WTC11 (cell line): ENCODE data around the gene ISM2. TPM values are rescaled to one million over a fixed set of nuclear protein-coding genes. Genes with fewer than 3 reads are reported as not detected.

ENCODE experiments used
- ATAC-seq: fragments of 200-7000 bp; cut with Tn5 transposase; 2 replicates; pipeline ENCODE4 v1.10.0; 2021; ENCODE audit warnings: mild to moderate bottlenecking, moderate library complexity
- CTCF ChIA-PET: fragments of 300-600 bp; sonication (Branson Sonifier 250); formaldehyde crosslinking; loops from one replicate; lab custom pipeline; 2021; ENCODE audit warnings: antibody characterized with exemption; lab: Charles Lee
- POLR2A ChIA-PET: fragments of 350-600 bp; sonication (Branson Sonifier 250); formaldehyde crosslinking; loops from one replicate; lab custom pipeline; 2021; ENCODE audit warnings: antibody characterized with exemption; lab: Charles Lee
- DNase-seq: peaks from one replicate; pipeline ENCODE4 v3.0.0; 2021; ENCODE audit warnings: low spot score
- H3K27ac Mint-ChIP-seq: 2 replicates; pipeline ENCODE4 v1.8.0; 2021; ENCODE audit warnings: mixed read lengths
- H3K27me3 Mint-ChIP-seq: 2 replicates; pipeline ENCODE4 v1.8.0; 2021; ENCODE audit warnings: low read depth, mild to moderate bottlenecking, moderate library complexity, mixed read lengths
- H3K36me3 Mint-ChIP-seq: 2 replicates; pipeline ENCODE4 v1.8.0; 2021; ENCODE audit warnings: mixed read lengths
- H3K4me1 Mint-ChIP-seq: 2 replicates; pipeline ENCODE4 v1.8.0; 2022; ENCODE audit warnings: mixed read lengths
- H3K4me3 Mint-ChIP-seq: 2 replicates; pipeline ENCODE4 v1.8.0; 2021; ENCODE audit warnings: mild to moderate bottlenecking, moderate library complexity, mixed read lengths
- H3K9me3 Mint-ChIP-seq: 2 replicates; pipeline ENCODE4 v1.8.0; 2021; ENCODE audit warnings: mixed read lengths
- ARID4B ChIP-seq: sonication (generic); formaldehyde crosslinking; IDR thresholded peaks from 2 replicates; pipeline ENCODE4 v1.8.0; 2023; ENCODE audit warnings: missing genetic modification reagents, mild to moderate bottlenecking, borderline replicate concordance
- ATF1 ChIP-seq: sonication (generic); formaldehyde crosslinking; IDR thresholded peaks from 2 replicates; pipeline ENCODE4 v1.8.1; 2023; ENCODE audit warnings: mild to moderate bottlenecking, moderate library complexity, missing genetic modification reagents
- ATF2 ChIP-seq: sonication (generic); formaldehyde crosslinking; IDR thresholded peaks from 2 replicates; pipeline ENCODE4 v1.8.1; 2022; ENCODE audit warnings: low read depth, missing genetic modification reagents, borderline replicate concordance
- ATF3 ChIP-seq: sonication (generic); formaldehyde crosslinking; conservative IDR thresholded peaks from 2 replicates; pipeline ENCODE4 v1.8.1; 2022; ENCODE audit warnings: mild to moderate bottlenecking, missing genetic modification reagents
- ATF6 ChIP-seq: sonication (generic); formaldehyde crosslinking; IDR thresholded peaks from 2 replicates; pipeline ENCODE4 v1.8.1; 2023; ENCODE audit warnings: mild to moderate bottlenecking, missing genetic modification reagents
- ELF4 ChIP-seq: sonication (generic); formaldehyde crosslinking; IDR thresholded peaks from 2 replicates; pipeline ENCODE4 v1.8.1; 2022; ENCODE audit warnings: low read depth, mild to moderate bottlenecking, moderate library complexity, missing genetic modification reagents
- ETV6 ChIP-seq: sonication (generic); formaldehyde crosslinking; IDR thresholded peaks from 2 replicates; pipeline ENCODE4 v1.8.1; 2022; ENCODE audit warnings: mild to moderate bottlenecking, missing genetic modification reagents
- FOXJ3 ChIP-seq: sonication (generic); formaldehyde crosslinking; IDR thresholded peaks from 2 replicates; pipeline ENCODE4 v1.9.0; 2021; ENCODE audit warnings: missing genetic modification reagents, mild to moderate bottlenecking, borderline replicate concordance
- FOXK1 ChIP-seq: sonication (generic); formaldehyde crosslinking; IDR thresholded peaks from 2 replicates; pipeline ENCODE4 v1.8.0; 2022; ENCODE audit warnings: mild to moderate bottlenecking, moderate library complexity, missing genetic modification reagents
- GRHL2 ChIP-seq: fragments of 250-450 bp; sonication (Bioruptor Pico); IDR thresholded peaks from 2 replicates; pipeline ENCODE4 v1.8.0; 2022; ENCODE audit warnings: mild to moderate bottlenecking, moderate library complexity; ENCODE audit not compliant: insufficient replicate concordance, severe bottlenecking
- HMGXB4 ChIP-seq: sonication (generic); formaldehyde crosslinking; IDR thresholded peaks from 2 replicates; pipeline ENCODE4 v1.8.1; 2023; ENCODE audit warnings: mild to moderate bottlenecking, moderate library complexity, missing genetic modification reagents
- KAT7 ChIP-seq: sonication (generic); formaldehyde crosslinking; IDR thresholded peaks from 2 replicates; pipeline ENCODE4 v1.8.1; 2023; ENCODE audit warnings: missing genetic modification reagents, mild to moderate bottlenecking, borderline replicate concordance
- MLX ChIP-seq: sonication (generic); formaldehyde crosslinking; IDR thresholded peaks from 2 replicates; pipeline ENCODE4 v1.8.1; 2023; ENCODE audit warnings: mild to moderate bottlenecking, missing genetic modification reagents, moderate library complexity
- MXD4 ChIP-seq: fragments of 250-450 bp; sonication (Bioruptor Pico); IDR thresholded peaks from 2 replicates; pipeline ENCODE4 v1.8.0; 2021; ENCODE audit warnings: mild to moderate bottlenecking, moderate library complexity, borderline replicate concordance
- NFATC4 ChIP-seq: fragments of 250-450 bp; sonication (Bioruptor Pico); IDR thresholded peaks from 2 replicates; pipeline ENCODE4 v1.9.0; 2021; ENCODE audit warnings: mild to moderate bottlenecking
- NFE2L1 ChIP-seq: sonication (generic); formaldehyde crosslinking; IDR thresholded peaks from 2 replicates; pipeline ENCODE4 v1.8.1; 2023; ENCODE audit warnings: missing genetic modification reagents
- NR3C1 ChIP-seq: sonication (generic); formaldehyde crosslinking; conservative IDR thresholded peaks from 2 replicates; pipeline ENCODE4 v1.8.1; 2023; ENCODE audit warnings: low read depth, mild to moderate bottlenecking, missing genetic modification reagents
- RORB ChIP-seq: fragments of 250-450 bp; sonication (Bioruptor Pico); IDR thresholded peaks from 2 replicates; pipeline ENCODE4 v1.9.0; 2021; ENCODE audit warnings: mild to moderate bottlenecking
- TEAD4 ChIP-seq: sonication (generic); formaldehyde crosslinking; IDR thresholded peaks from 2 replicates; pipeline ENCODE4 v1.8.0; 2022; ENCODE audit warnings: mild to moderate bottlenecking, missing genetic modification reagents
- ZBTB21 ChIP-seq: sonication (generic); formaldehyde crosslinking; IDR thresholded peaks from 2 replicates; pipeline ENCODE4 v1.8.1; 2023; ENCODE audit warnings: mild to moderate bottlenecking, missing genetic modification reagents, borderline replicate concordance
- ZNF232 ChIP-seq: sonication (generic); formaldehyde crosslinking; IDR thresholded peaks from 2 replicates; pipeline ENCODE4 v1.8.0; 2022; ENCODE audit warnings: mild to moderate bottlenecking, missing genetic modification reagents
- ZNF263 ChIP-seq: sonication (generic); formaldehyde crosslinking; IDR thresholded peaks from 2 replicates; pipeline ENCODE4 v1.8.1; 2022; ENCODE audit warnings: low read depth, mild to moderate bottlenecking, moderate library complexity, missing genetic modification reagents
- ZNF317 ChIP-seq: sonication (generic); formaldehyde crosslinking; IDR thresholded peaks from 2 replicates; pipeline ENCODE4 v1.8.1; 2023; ENCODE audit warnings: low read depth, mild to moderate bottlenecking, moderate library complexity, missing genetic modification reagents, borderline replicate concordance
- ZNF416 ChIP-seq: fragments of 250-450 bp; sonication (Bioruptor Pico); IDR thresholded peaks from 2 replicates; pipeline ENCODE4 v1.9.0; 2021; ENCODE audit warnings: mild to moderate bottlenecking, inconsistent platforms
- total RNA-seq: library from RNA; stranded (reverse); gene quantifications from 3 replicates; pipeline ENCODE4 v1.2.3, GENCODE V29; 2021

ISM2 gene
- total RNA-seq, 1 experiment from 2014 or later, result 1.4 TPM

- H3K36me3 Mint-ChIP-seq, result no peaks in the 10 kb centered on the region
- H3K27me3 Mint-ChIP-seq, result no peaks in the 10 kb centered on the region
- no peak overlapping the region for H3K27ac Mint-ChIP-seq
- H3K9me3 Mint-ChIP-seq, result no peaks in the 10 kb centered on the region
- H3K4me3 Mint-ChIP-seq, result no peak overlapping the region
- TF ChIP-seq ELF4 (CRISPR knock-in tag) (no peak), HMGXB4 (CRISPR knock-in tag) (no peak), ZNF263 (CRISPR knock-in tag) (no peak), ATF1 (CRISPR knock-in tag) (no peak), NR3C1 (no peak), MXD4 (CRISPR knock-in tag) (no peak), FOXJ3 (no peak), GRHL2 (CRISPR knock-in tag) (no peak), ZNF317 (CRISPR knock-in tag) (no peak), NFE2L1 (CRISPR knock-in tag) (no peak), ZBTB21 (CRISPR knock-in tag) (no peak), ATF3 (CRISPR knock-in tag) (no peak), ATF2 (no peak), ETV6 (CRISPR knock-in tag) (no peak)
- ChIA-PET POLR2A (interaction anchor here (1.3 kb wide), 1 partner anchor 17 kb away, joined by 3 read pairs; the partner anchor contains the start of gene VIPAS39), CTCF (interaction anchor here (0.5 kb wide), 1 partner anchor 56 kb away, joined by 3 read pairs; no protein-coding TSS in a partner anchor)
- DNase-seq (no peak), ATAC-seq (no peak)
- peaks cover 33% of the 10 kb centered on the region for H3K4me1 Mint-ChIP-seq
These were observed 24.0 kb downstream of the ISM2 start for GRCh38 chr14:77474479-77475177.

GRCh38 chr14:77473921-77474320, 24.7 kb downstream of the ISM2 start:
- Mint-ChIP-seq H3K9me3 (no peaks in the 10 kb centered on the region), H3K36me3 (peaks cover 5% of the 10 kb centered on the region), H3K4me1 (peaks cover 34% of the 10 kb centered on the region), H3K27ac (no peak overlapping the region), H3K27me3 (no peaks in the 10 kb centered on the region), H3K4me3 (no peak overlapping the region)
- ChIA-PET POLR2A (interaction anchor here (1.3 kb wide), 1 partner anchor 17 kb away, joined by 3 read pairs; the partner anchor contains the start of gene VIPAS39), CTCF (no interaction called here)
- ATAC-seq (no peak), DNase-seq (no peak)
- TF ChIP-seq ATF6 (CRISPR knock-in tag) (no peak), KAT7 (CRISPR knock-in tag) (no peak), ZNF317 (CRISPR knock-in tag) (no peak), MLX (CRISPR knock-in tag) (no peak), FOXK1 (CRISPR knock-in tag) (no peak), TEAD4 (no peak), MXD4 (CRISPR knock-in tag) (no peak), ARID4B (CRISPR knock-in tag) (no peak), NFATC4 (no peak), ZNF232 (no peak), ZNF416 (CRISPR knock-in tag) (no peak), RORB (no peak)
